HG02870 (cell line): ENCODE data around the gene PTDSS2.

Source experiments
- ATAC-seq: cut with Tn5 transposase; IDR thresholded peaks from one replicate; pipeline ENCODE4 v1.9.1; 2021; ENCODE audit warnings: mild to moderate bottlenecking, moderate library complexity; ENCODE audit not compliant: unreplicated experiment

Gene PTDSS2

GRCh38 chr11:445765-446588, 4.1 kb upstream of the PTDSS2 start:
- ATAC-seq, result no peak

- ATAC-seq, result no peak
Measured at GRCh38 chr11:446891-447290, 3.2 kb upstream of the PTDSS2 start.

GRCh38 chr11:447923-448731, 2.0 kb upstream of the PTDSS2 start:
- ATAC-seq, result no peak

GRCh38 chr11:450809-451451, 851 bp downstream of the PTDSS2 start:
- ATAC-seq, result no peak

GRCh38 chr11:451738-452137, 1.7 kb downstream of the PTDSS2 start:
- no peak for ATAC-seq

- no peak for ATAC-seq
Measured at GRCh38 chr11:452203-452744, 2.2 kb downstream of the PTDSS2 start.

GRCh38 chr11:452916-453527, 2.9 kb downstream of the PTDSS2 start:
- no peak for ATAC-seq

GRCh38 chr11:453564-453963, 3.5 kb downstream of the PTDSS2 start:
- no peak for ATAC-seq

- ATAC-seq, result no peak
Measured at GRCh38 chr11:454043-454442, 4.0 kb downstream of the PTDSS2 start.

GRCh38 chr11:454801-455565, 4.9 kb downstream of the PTDSS2 start:
- no peak for ATAC-seq

GRCh38 chr11:455566-456147, 5.6 kb downstream of the PTDSS2 start:
- ATAC-seq, result no peak

- no peak for ATAC-seq
Measured at GRCh38 chr11:456533-456932, 6.5 kb downstream of the PTDSS2 start.

- no peak for ATAC-seq
Measured at GRCh38 chr11:457111-457760, 7.2 kb downstream of the PTDSS2 start.

GRCh38 chr11:459511-460220, 9.6 kb downstream of the PTDSS2 start:
- ATAC-seq, result no peak

GRCh38 chr11:460331-461199, 10.5 kb downstream of the PTDSS2 start:
- no peak for ATAC-seq

- ATAC-seq, result no peak
Measured at GRCh38 chr11:461626-462025, 11.5 kb downstream of the PTDSS2 start.

- no peak for ATAC-seq
Measured at GRCh38 chr11:462107-462890, 12.2 kb downstream of the PTDSS2 start.
